Fibroblast of lung (primary cell): Measurements from ENCODE around the gene ZNF808. TPM values are rescaled to one million over a fixed set of nuclear protein-coding genes. Genes with fewer than 3 reads are reported as not detected.

ENCODE experiments used
- DNase-seq, 2 donors: peaks; one replicate each; pipeline versions ENCODE4 v3.0.0 to v3.0.0-alpha.2; 2010; ENCODE audit warnings: low read depth in 2 of 2
- H2AFZ ChIP-seq: 2 replicates; pipeline ENCODE4 v1.5.1; 2012; ENCODE audit warnings: low read length, control low read depth, inconsistent platforms
- H3K27ac ChIP-seq: 2 replicates; pipeline ENCODE4 v1.5.1; 2011; ENCODE audit warnings: low read length, control low read depth; ENCODE audit not compliant: insufficient read depth
- H3K27me3 ChIP-seq: 2 replicates; pipeline ENCODE4 v1.5.1; 2011; ENCODE audit warnings: mild to moderate bottlenecking, low read length; ENCODE audit not compliant: control insufficient read depth, insufficient read depth
- H3K36me3 ChIP-seq: 2 replicates; pipeline ENCODE4 v1.5.1; 2011; ENCODE audit warnings: low read length; ENCODE audit not compliant: control insufficient read depth, insufficient read depth
- H3K4me1 ChIP-seq: 2 replicates; pipeline ENCODE4 v1.5.1; 2011; ENCODE audit warnings: low read length; ENCODE audit not compliant: control insufficient read depth, insufficient read depth; ENCODE audit errors: extremely low read depth
- H3K4me2 ChIP-seq: 2 replicates; pipeline ENCODE4 v1.5.1; 2011; ENCODE audit warnings: low read length, control low read depth; ENCODE audit not compliant: insufficient read depth; ENCODE audit errors: extremely low read depth
- H3K4me3 ChIP-seq, 4 experiments: fragments of 200-600 bp in 1 of 4; sonication (generic) in 1 of 4; replicated peaks in 1 of 4; 2 replicates each; pipeline ENCODE4 v1.5.1; 2011 to 2016; ENCODE audit warnings: low read length in 4 of 4, low read depth in 3 of 4, mild to moderate bottlenecking in 3 of 4, control low read depth in 2 of 4, inconsistent platforms in 1 of 4, mixed read lengths in 1 of 4; ENCODE audit not compliant: insufficient read depth in 1 of 4; ENCODE audit errors: control extremely low read depth in 1 of 4
- H3K79me2 ChIP-seq: 2 replicates; pipeline ENCODE4 v1.5.1; 2012; ENCODE audit warnings: mild to moderate bottlenecking, low read length, inconsistent platforms; ENCODE audit not compliant: control insufficient read depth, insufficient read depth
- H3K9ac ChIP-seq: 2 replicates; pipeline ENCODE4 v1.5.1; 2011; ENCODE audit warnings: mild to moderate bottlenecking, low read length, control low read depth; ENCODE audit not compliant: insufficient read depth
- H3K9me3 ChIP-seq: 2 replicates; pipeline ENCODE4 v1.5.1; 2012; ENCODE audit warnings: low read depth, low read length; ENCODE audit not compliant: control insufficient read depth, insufficient read depth
- H4K20me1 ChIP-seq: 2 replicates; pipeline ENCODE4 v1.5.1; 2011; ENCODE audit warnings: low read length; ENCODE audit not compliant: control insufficient read depth, insufficient read depth; ENCODE audit errors: extremely low read depth
- EZH2 ChIP-seq: IDR thresholded peaks from 2 replicates; pipeline ENCODE4 v1.5.1; 2012; ENCODE audit warnings: low read length, control low read depth, mild to moderate bottlenecking; ENCODE audit errors: missing control alignments
- polyA plus RNA-seq, 2 donors: library from polyadenylated mRNA; depleted of rRNA in 1 of 2; stranded (reverse) in 1 of 2; unstranded in 1 of 2; fragments of >200 nt; gene quantifications; 2 replicates each; pipeline ENCODE4 v1.2.1, GENCODE V29; 2011 to 2012; ENCODE audit warnings: missing spikeins in 1 of 2
- total RNA-seq: library from RNA; depleted of rRNA; stranded (reverse); fragments of >200 nt; gene quantifications from 2 replicates; pipeline ENCODE4 v1.2.1, GENCODE V29; 2014
- TF ChIP-seq, protein P1 (sequence below), 2 donors: IDR thresholded peaks in 1 of 2; conservative IDR thresholded peaks in 1 of 2; 1 replicate in 1 of 2; 2 replicates in 1 of 2; pipeline ENCODE4 v1.5.1; 2011 to 2012; ENCODE audit warnings: low read length in 2 of 2, control low read depth in 1 of 2, inconsistent platforms in 1 of 2, low read depth in 1 of 2, mild to moderate bottlenecking in 1 of 2

ZNF808 gene
- total and polyA plus RNA-seq, 2 donors (not counting 1 experiment from before 2014, with no cell fraction given): 6.0 to 23.1 TPM

DNA sequence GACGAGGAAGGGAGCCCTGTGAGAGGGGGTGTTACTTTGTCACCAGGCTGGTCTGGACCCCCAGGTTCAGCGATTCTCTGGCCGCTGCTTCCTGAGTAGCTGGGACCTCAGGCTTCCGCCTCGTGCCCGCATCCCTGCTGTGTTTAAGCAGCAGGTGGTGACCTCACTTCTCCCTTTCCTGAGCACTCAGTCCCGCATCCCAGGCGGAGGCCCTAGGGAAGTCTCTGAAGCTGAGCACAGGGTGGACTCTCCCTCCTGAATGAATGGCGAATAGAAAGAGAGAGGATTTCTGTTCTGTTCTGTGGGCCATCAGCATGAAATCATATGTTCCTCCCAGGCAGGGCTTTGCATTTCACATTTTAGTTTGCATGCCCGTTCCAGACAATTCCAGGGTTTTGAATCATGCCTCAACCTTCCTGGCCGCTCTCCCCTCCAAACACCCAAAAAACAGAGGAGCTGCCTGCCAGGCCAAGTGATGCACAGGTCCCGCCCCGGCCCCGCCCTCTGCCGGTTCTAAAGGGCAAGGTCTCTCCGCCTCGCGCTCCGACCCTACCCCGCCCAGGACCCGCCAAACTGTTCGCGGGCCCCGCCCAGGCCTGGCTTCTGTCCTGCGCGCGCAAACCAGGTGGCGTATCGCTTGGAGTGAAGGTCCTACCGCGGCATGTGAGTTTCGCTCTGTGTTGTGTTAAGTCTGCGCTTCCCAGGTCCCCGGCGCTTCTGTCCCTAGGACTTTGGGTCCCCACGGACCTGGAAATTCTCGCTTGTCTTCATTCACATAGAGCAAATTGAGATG is 35.1 kb upstream of the ZNF808 start:
- H3K36me3 ChIP-seq: no peaks in the 10 kb centered on the region
- DNase-seq: no peak
- no peak overlapping the region for H3K4me2 ChIP-seq
- H4K20me1 ChIP-seq: no peaks in the 10 kb centered on the region
- H2AFZ ChIP-seq: no peak overlapping the region
- no peak overlapping the region for H3K9ac ChIP-seq
- H3K4me3 ChIP-seq: no peak overlapping the region
- H3K27ac ChIP-seq: no peak overlapping the region
- H3K79me2 ChIP-seq: no peaks in the 10 kb centered on the region
- TF ChIP-seq EZH2: no peak
- TF ChIP-seq, protein P1, sequence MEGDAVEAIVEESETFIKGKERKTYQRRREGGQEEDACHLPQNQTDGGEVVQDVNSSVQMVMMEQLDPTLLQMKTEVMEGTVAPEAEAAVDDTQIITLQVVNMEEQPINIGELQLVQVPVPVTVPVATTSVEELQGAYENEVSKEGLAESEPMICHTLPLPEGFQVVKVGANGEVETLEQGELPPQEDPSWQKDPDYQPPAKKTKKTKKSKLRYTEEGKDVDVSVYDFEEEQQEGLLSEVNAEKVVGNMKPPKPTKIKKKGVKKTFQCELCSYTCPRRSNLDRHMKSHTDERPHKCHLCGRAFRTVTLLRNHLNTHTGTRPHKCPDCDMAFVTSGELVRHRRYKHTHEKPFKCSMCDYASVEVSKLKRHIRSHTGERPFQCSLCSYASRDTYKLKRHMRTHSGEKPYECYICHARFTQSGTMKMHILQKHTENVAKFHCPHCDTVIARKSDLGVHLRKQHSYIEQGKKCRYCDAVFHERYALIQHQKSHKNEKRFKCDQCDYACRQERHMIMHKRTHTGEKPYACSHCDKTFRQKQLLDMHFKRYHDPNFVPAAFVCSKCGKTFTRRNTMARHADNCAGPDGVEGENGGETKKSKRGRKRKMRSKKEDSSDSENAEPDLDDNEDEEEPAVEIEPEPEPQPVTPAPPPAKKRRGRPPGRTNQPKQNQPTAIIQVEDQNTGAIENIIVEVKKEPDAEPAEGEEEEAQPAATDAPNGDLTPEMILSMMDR (conservative IDR thresholded peaks at IDR 0.05 in 1 of 2, IDR thresholded peaks at IDR 0.05 in 1 of 2; ENCODE audit: low read depth in 1 of 2, low read length in 2 of 2): no peak
- no peaks in the 10 kb centered on the region for H3K27me3 ChIP-seq
- no peaks in the 10 kb centered on the region for H3K4me1 ChIP-seq
- no peaks in the 10 kb centered on the region for H3K9me3 ChIP-seq

DNA sequence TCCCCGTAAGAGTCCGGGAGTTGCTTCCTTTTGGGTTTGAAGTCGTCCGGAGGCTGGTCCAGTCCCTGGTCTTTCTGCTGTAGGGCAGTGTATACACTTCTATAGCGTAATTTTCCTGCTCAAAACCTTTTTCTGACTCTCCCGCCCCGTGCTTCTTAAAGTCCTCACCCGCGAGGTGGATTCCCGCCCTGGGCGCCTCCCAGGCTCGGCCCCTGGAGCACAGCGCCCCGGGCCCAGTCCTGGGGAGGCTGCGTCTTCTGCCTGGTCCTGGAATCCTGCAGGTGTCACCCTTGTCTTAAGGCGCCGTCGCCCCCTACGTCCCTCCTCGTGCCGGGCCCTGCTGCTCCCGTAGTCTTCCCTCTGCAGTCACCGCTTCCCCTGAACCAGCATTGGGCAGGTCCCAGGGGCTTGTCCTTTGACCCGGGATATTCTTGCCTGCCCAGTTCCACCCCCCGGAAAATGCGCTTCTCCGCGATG is 34.4 kb upstream of the ZNF808 start:
- no peaks in the 10 kb centered on the region for H3K79me2 ChIP-seq
- H3K27ac ChIP-seq: no peak overlapping the region
- H3K36me3 ChIP-seq: no peaks in the 10 kb centered on the region
- TF ChIP-seq EZH2: no peak
- H2AFZ ChIP-seq: no peak overlapping the region
- no peak overlapping the region for H3K4me2 ChIP-seq
- no peak overlapping the region for H3K4me3 ChIP-seq
- H3K27me3 ChIP-seq: no peaks in the 10 kb centered on the region
- no peak overlapping the region for H3K9ac ChIP-seq
- DNase-seq: no peak
- no peaks in the 10 kb centered on the region for H3K9me3 ChIP-seq
- no peaks in the 10 kb centered on the region for H4K20me1 ChIP-seq
- H3K4me1 ChIP-seq: no peaks in the 10 kb centered on the region

DNA sequence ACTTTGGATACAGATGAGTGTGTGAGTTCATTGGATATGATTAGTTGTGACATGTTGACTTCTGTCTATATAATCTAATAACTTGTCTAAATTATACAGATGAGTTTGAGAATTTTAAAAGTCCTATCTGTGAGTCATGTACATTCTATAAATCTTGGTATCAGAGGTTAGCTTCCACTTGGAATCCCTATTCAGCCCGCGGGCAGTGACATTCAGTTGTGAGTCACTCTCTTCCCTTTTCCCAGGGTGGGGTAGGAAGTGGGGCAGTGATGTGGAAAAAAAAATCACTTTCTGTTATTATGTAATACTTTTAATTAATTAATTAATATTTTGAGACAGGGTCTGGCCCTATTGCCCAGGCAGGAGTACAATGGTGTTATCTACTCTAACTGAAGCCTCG is 33.0 kb upstream of the ZNF808 start:
- Histone ChIP-seq H3K27me3 (no peaks in the 10 kb centered on the region), H3K4me2 (no peak overlapping the region), H3K9me3 (no peaks in the 10 kb centered on the region), H3K36me3 (no peaks in the 10 kb centered on the region), H3K79me2 (no peaks in the 10 kb centered on the region), H3K9ac (no peak overlapping the region), H3K27ac (no peak overlapping the region), H3K4me1 (no peaks in the 10 kb centered on the region), H3K4me3 (no peak overlapping the region), H4K20me1 (no peaks in the 10 kb centered on the region), H2AFZ (no peak overlapping the region)
- TF ChIP-seq, protein P1 (conservative IDR thresholded peaks at IDR 0.05 in 1 of 2, IDR thresholded peaks at IDR 0.05 in 1 of 2; ENCODE audit: low read depth in 1 of 2, low read length in 2 of 2): no peak
- no peak for TF ChIP-seq EZH2
- DNase-seq: no peak
